ENCODE data around the gene PIBF1.
"Not testable (repeated sequence)": the region's sequence is repeated elsewhere in the genome, so short reads cannot be mapped to it uniquely, and the experiment has no call there.

The PIBF1 gene

DNA sequence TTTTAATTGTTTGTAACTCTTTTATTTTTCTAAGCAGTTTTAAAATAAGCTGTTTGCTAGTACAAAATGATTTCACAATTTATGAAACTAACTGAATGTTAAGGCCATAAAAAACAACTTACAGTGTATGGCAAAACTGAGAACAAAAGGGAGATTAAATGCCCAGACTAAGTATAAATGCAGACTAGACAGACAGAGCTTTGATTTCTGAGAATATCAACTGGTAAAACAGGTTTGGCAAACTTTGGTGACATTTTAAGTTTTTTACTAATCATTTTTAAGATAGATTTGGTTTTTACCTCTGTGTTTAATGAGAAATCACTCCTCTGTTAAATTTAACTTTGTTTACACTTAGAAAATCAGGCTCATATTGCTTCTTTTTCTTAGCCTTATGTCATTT lies 149.4 kb downstream of the PIBF1 start:
- DNase-seq = no peak

DNA sequence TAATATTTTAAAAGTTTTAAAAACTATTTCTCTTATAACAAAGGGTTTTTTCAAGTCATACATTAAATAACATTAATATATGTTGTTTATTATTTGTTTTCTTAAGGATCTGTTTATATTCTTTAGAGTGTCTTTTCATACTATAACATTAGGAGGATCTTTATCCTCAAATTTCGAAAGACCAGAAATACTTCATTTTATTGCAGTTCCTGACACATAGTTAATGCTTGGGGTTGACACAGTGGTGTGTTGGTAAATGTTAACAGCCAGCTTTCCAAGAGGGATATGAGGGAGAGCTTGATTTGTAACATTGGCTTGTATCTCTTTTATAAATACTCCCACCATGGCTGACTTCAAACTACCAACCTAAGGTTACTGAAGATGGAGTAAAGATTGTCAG lies 150.3 kb downstream of the PIBF1 start:
- DNase-seq = no peak

DNA sequence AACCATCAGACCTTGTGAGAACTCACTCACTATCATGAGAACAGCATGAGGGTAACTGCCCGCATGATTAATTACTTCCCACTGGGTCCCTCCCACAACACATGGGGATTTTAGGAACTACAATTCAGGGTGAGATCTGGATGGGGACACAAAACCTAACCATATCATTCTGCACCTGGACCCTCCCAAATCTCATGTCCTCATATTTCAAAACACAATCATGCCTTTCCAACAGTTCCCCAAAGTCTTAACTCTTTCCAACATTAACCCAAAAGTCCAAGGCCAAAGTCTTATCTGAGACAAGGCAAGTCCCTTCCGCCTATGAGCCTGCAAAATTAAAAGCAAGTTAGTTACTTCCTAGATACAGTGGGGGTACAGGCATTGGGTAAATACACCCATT lies 164.3 kb downstream of the PIBF1 start:
- not testable (repeated sequence) for DNase-seq

DNA sequence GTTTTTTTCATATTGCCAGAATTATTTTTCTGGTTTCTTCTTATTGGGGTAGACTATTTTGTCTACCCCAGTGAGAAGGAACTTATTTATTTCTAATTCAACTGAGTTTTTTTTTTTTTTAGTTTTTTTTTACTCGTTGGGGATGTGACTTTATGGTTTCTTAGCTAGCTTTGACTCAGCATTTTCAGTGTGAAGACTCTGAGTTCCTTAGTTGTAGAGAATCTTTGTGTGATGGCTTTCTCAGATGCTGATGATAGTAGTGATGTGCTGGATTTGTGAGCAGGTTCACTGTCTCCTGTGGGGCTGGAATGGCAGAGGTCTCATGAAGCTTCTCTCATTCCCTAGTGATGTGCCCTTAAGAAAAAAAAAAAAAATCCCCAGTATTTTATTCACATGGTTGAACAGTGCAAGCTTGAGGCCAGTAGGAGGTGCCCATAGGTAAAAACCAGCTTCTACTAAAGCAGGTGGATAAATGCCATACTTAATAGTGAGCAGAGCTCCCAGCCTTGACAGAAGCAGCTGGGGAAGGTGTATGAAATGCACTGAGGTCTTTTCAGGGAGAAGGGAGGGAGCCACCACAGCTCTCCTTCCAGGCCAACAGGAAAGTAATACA lies 170.7 kb downstream of the PIBF1 start:
- no peak for DNase-seq

DNA sequence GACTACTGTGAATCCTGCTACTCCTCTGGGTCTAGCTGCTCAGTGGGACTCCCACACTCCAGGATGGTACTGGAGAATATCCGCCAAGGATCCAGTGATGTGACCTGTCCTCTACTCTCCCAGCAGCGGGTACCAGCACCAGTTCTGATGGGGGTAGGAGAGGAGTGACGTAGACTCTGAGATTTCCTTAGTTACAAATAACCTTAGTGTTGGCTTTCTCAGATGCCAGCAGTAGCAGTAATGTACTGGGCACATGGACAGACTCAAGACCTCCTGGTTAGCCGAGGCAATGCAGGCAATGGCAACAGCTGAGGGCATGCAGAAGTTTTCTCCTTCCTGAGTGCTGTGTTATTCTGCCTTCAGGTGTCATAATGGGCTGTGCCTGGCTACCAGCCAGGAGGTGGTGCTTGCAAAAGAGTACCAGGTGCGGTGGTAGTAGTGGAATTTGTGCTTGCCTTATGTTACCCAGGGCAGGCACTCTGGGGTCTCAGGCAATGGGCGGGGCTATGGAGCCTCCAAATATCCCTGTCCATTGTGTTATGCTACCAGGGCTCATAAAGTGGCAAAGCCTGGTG lies 171.5 kb downstream of the PIBF1 start:
- no peak for DNase-seq

DNA sequence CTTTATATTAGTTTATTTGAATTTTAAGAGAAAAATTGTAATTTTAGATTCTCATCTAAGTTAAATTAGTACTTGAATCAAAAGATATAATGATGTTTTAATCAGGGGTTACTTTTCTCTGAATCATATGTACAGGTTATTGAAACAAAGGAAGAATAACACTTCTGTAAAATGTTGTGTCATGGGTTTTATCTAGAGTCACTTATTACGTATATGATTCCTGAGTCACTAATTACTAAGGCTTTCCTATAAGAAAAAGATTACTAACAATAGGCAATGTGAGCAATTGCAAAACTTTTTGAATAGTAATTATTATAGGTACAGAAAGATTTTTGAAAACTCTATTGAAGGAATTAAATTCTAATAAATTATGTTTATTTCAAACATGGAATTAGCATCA lies 177.7 kb downstream of the PIBF1 start:
- no peak for DNase-seq

DNA sequence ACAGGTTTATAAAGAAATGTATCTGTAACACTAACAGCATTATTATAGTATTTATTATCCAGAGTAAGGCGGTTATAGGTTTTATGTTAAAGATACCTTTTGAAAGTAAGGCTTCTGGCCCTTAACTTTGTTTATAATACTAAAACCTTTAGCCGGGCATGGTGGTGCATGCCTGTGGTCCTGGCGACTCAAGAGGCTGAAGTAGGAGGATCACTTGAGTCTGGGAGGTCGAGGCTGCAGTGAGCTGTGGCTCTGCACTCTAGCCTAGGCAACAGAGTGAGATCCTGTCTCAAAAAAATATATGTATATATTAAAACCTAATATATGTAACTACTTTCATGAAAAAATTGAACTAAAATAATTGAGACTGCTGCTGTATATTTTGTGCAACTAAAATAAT lies 178.2 kb downstream of the PIBF1 start:
- no peak for DNase-seq

DNA sequence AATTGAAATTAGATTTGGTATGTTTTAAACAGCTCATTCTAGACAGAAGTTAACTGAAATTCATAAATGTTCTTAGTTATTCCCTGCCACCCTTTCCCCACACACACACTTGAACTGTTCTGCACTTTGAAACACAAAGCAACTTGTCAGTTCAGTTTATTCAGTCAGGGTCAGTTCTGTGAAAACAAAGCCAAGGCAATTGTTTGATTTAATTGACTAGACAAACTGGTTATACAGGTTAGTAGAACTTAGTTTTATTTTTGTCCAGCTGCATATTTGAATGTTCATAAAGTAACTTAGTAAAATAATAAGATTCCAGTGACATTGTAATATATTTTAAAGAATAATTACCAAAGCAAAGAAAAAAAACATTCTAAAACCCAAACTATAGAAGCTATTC lies 178.6 kb downstream of the PIBF1 start:
- no peak for DNase-seq

DNA sequence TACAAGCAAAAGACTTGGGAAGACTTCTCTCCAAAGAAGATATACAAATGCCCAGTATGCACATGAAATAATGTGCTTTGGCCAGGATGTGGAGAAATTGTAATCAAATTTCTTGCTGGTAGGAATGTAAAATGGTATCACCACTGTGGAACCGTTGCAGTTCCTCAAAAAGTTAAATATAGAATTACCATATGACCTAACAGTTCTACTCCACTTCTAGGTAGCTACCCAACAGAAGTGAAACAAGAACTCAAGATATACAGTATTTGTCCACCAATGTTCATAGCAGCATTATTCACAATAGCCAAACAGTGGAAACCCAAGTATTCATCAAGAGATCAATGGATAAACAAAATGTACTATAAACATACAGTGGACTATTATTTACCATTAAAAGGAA lies 181.8 kb downstream of the PIBF1 start:
- no peak for DNase-seq

DNA sequence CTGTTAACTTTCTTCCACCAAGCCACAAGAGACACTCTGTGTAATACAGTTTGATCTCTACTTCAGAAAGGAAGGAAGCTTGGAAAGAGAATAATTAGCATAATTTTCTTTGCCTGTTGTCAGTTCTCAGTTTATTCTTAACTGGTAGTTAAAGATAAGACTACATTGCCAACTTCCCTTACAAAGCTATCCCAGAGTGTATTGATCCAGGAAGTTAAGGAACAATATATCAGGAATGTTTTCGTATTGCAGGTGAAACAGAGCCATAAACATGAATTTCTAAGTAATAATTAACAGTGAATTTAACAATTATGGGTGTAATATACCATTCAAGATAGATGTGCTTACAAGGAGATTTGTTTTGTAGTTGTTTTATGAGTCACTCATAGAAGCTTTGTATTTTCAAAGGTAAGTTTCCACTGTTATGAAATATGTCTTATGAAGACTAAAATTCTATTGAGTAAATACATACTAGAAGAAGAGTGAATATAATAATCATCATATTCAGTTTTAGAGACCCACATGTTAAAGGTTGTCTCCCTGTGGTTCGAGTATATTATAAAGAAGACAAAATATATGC lies 188.5 kb downstream of the PIBF1 start:
- no peak for DNase-seq

DNA sequence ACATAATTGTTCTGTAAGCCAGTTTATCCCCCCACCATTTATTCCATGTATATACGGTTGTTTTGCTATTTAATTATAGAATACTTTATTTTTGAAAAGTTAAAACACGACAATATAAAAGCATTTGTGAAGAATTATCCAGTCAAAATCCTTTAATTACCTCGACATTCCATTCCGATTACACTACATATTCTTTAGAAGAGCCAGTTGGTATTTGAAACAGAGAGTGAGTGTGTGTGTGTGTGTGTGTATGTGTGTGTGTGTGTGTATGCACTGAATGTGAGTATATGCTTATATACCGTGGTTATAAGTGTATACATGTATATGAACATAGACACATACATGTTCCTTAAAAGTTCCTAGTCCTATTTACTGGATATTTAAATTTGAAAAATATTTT lies 189.0 kb downstream of the PIBF1 start:
- no peak for DNase-seq

DNA sequence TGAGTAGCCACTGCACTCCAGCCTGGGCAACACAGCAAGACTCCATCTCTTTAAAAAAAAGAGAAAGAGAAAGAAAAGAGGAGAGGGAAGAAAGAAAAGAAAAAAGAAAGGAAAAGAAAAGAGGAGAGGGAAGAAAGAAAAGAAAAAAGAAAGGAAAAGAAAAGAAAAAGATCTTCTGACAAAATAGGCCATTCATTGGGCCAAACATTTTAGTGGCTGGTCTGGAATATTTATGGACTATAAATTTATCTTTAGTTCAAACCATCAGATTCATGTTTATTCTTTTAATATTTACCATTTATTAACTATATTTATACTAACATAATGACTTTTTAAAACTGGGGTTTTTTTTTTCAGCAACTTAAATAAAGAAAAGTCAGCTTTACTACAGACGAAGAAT lies 191.3 kb downstream of the PIBF1 start:
- DNase-seq = no peak

DNA sequence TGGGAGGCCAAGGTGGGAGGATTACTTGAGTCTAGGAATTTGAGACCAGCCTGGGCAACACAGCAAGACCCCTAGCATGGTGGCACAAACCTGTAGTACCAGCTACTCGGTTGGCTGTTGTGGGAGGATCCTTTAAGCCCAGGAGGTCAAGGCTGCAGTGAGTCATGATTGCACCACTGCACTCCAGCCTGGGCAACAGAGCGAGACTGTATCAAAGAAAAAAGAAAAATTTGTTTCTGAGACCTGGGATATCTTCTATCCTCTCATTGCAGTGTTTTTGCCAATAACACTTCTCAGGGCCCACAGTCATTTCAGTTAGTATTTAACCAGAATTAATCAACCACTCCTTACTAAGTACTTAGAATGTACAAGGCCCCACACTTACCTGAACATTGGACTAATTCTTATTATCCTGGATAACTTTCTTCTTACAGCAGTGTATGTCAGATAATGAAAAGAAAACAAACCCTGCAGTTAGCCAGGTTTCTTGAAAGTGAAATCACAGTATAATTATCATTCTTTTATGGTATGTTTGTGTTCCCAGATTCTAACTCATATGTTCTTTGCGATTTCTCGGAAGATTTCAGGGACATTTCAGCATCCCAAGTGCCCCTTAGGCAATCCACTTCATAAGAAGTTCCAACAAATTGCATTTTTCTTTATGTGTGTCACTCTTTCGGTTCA lies 201.3 kb downstream of the PIBF1 start:
- DNase-seq = no peak

DNA sequence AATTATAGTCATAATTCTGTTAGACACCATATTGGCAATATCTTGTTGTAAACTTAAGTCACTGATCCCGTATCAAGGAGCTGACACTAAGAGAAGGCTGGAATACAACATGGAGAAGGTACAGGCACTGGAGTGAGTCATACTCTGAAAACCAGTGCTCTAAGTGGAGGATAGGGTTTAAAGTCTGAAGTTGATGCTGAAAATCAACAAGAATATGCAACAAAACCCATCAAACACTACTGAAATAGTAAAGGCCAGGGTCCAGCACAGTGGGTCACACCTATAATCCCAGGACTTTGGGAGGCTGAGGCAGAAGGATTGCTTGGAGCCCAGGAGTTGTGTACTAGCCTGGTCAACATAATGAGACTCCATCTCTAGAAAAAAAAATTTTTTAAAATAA lies 203.7 kb downstream of the PIBF1 start:
- DNase-seq = no peak

DNA sequence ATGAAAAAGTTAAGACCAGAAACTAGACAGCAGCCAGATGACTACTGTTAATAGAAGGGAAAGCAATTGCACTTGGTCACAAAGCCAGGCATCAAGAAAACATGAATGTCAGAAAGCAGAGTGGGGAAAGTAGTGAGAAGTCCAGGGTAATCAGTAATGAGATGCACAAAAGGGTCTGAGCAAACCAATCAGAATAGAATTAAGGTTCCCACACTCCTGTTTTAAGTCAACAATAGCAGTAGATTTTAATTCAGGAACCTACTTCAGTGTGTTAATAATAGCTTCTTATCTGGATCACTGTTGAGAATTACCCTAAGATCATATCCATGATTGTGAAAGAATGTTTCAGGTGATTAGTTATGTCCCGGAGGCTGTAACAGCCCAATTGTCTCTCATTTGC lies 204.3 kb downstream of the PIBF1 start:
- DNase-seq = no peak

DNA sequence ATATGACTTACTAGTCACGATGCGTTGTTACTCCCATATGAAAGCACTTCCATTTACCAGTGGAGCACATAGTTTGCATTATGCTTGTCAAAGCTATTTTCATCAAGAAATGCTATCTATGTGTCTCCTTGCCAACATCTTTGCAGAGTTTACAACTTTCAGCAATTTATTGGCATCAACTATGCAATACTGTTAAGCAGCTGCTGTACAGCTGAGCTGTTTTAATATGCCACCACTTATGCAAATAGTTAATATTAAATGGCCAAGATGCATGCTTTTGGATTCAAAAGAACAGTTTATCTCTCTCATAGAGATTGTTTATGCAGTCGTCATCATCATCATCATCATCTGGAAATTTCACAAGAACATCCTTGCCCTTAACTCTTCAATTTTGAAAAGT lies 209.0 kb downstream of the PIBF1 start:
- DNase-seq = no peak

DNA sequence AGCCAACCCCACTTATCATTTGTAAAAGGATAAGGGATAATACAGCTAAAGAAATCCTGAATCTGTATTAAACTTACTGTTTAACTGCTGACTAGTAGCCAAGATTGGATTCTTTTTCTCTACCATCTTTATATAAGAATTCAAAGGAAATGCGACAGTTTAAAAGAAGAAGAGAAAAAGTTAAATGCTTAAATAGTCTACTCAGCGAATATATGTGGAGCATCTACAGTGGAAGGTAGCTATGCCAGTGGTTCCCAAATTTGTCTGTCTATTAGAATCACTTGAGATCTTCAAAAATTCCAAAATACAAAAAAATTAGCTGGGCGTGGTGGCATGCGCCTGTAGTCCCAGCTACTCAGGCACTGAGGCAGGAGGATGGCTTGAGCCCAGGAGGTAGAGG lies 216.1 kb downstream of the PIBF1 start:
- no peak for DNase-seq

DNA sequence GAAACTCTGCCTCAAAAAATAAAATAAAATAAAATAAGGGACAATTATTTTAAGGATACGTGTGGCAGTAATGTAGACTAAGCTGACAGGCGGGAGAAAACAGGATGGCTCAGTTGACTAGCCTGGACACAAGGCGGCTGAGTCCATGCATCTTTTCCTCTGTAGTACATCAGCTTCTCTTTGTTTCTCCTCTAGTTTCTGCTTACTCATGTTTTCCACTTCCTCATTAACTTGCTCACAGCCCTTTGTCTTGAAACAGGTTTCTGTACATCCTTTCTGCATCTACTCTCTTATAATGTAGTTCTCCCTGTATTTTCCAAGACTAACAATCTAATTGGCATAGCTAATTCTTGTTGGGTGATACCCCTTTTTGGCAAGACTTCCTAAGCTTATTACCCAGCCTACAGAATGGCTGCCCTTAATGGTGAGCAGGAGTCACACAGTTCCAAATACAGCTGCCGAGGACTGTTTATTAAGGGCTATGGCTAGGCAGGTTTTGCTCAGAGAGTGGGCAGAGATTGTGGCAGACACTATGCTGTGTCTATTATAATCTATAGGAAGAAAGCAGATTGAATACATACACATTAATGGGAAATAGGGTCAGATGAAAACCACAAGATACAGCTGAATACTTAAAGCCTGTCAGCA lies 218.2 kb downstream of the PIBF1 start:
- DNase-seq = no peak

DNA sequence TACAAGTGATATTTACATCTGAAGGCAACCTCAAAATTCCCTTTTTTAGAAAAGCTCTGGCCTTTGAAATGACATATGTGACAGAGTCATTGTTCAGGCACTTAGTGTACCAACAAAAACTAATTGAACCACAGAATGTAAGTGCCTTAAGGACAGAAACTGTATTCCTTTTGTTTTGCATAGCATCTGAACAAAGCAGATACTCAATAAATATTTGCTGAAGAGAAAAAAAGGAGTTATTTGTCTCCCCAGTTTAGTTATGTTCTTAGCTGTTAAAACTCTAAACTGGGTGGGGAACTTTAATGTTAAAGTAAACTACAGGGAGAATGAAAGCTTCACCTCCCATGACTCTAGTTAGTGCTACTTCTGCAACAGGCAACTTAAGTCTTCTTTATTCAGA lies 220.0 kb downstream of the PIBF1 start:
- DNase-seq = no peak

DNA sequence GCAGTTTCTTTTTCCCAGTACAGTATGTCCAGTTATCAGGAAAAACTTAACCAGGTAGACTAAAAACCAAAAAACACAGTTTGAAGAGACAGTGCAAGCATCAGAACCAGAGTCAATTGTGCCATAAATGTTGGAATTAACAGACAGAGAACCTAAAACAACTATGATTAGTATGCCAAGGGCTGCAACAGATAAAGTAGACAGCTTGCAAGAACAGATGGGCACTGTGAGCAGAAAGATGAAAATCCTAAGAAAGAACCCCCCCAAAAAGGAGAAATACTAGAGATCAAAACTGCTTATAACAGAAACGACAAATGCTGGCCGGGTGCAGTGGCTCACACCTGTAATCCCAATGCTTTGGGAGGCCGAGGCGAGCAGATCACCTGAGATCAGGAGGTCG lies 229.8 kb downstream of the PIBF1 start:
- no peak for DNase-seq

DNA sequence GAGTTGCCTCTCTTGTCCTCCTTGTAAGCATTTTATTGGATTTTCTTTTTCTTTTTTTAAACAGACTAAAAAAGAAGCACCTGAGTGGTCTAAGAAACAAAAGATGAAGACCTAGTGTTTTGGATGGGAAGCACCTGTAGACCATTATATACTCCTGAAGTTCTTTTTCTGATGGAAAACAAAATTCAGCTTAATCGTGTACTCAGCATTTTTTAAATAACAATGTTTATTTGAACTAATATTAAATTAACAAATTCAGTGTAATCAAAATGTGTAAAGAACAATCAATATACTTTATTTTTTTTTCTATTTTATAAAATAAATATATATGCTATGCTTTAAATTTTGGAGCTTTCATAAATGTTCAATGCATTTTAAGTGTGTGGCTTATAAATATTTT lies 233.9 kb downstream of the PIBF1 start:
- DNase-seq = no peak

DNA sequence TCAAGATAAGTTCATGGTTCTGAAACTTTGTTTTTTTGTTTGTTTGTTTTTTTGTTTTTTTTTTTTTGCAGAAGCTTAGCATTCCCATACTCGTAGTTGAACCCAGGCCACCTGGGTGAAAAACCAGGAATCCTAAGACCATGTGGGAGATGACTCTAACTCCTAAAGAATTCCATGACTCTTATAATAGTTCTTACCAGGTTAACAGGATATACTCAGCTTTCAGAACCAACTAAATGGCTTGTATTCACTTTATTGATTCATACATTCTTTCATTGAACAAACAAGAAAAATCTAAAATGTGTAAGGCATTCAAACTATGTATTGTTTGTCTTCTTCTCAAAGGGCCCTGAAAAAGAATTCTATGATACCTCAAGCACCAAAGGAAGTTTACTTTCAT lies 236.4 kb downstream of the PIBF1 start:
- DNase-seq = no peak

DNA sequence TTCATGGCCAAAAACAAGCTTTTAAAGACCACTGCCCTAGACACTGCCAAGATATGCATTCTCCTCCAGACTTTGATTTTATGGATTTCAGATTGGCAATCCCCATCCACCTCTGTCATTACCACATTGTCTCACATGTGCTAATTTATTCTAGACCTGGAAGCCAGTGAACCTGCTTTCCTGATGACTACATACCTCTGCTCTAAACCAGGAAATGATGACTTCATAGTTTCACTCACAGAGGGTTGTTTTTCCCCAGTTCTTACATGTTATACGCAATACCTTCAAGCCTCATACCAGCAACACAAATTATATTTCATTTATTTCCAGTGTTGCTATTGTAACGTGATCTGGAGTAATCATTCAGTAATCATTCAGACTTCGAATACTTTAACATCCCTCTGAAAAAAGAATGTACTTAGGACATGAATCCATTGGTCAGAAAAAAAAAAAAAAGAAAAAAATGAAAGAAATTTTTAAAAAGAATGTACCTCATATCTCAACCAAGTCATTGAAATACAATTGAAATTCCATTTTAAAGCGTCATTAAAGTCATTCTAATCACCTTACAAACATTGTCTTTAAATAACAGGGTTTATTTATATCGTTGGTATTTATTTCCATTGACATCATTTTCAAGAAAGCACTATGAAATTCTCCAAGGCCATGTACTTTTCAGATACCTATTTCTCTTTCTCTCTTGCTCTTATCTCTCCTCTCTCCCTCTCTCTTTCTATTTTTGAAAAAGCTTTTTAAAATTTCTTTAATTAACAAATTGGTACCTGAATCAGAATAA lies 243.5 kb downstream of the PIBF1 start:
- no peak for DNase-seq
